Natural killer cell (primary cell): Measurements from ENCODE around the gene YES1. TPM values are rescaled to one million over a fixed set of nuclear protein-coding genes. Genes with fewer than 3 reads are reported as not detected.

Source experiments
- ATAC-seq, 3 donors: fragments of 150-1000 bp in 2 of 3; fragments of 200-7000 bp in 1 of 3; cut with Tn5 transposase; 1 replicate in 1 of 3; 2 replicates in 2 of 3; pipeline ENCODE4 v1.10.0; 2021; ENCODE audit warnings: mild to moderate bottlenecking in 2 of 3, moderate library complexity in 2 of 3
- DNase-seq, 2 donors: peaks; one replicate each; pipeline versions ENCODE4 v3.0.0 to v3.0.0-alpha.2; 2013 to 2021; ENCODE audit warnings: mixed read lengths in 1 of 2
- H3K27ac ChIP-seq: one replicate; pipeline ENCODE4 v1.5.1; 2013; ENCODE audit warnings: mild to moderate bottlenecking, low read length
- H3K27me3 ChIP-seq: one replicate; pipeline ENCODE4 v1.6.1; 2013; ENCODE audit warnings: low read length; ENCODE audit not compliant: control insufficient read depth, insufficient read depth
- H3K36me3 ChIP-seq: one replicate; pipeline ENCODE4 v1.6.1; 2013; ENCODE audit warnings: low read length; ENCODE audit not compliant: control insufficient read depth, insufficient read depth
- H3K4me1 ChIP-seq: one replicate; pipeline ENCODE4 v1.6.1; 2013; ENCODE audit warnings: low read length; ENCODE audit not compliant: control insufficient read depth, insufficient read depth
- H3K4me3 ChIP-seq: one replicate; pipeline ENCODE4 v1.5.1; 2013; ENCODE audit warnings: low read length
- H3K9me3 ChIP-seq: one replicate; pipeline ENCODE4 v1.6.1; 2013; ENCODE audit warnings: low read length; ENCODE audit not compliant: control insufficient read depth, insufficient read depth
- H3K27ac Mint-ChIP-seq, 2 donors: one replicate each; pipeline ENCODE4 v1.8.0; 2022; ENCODE audit warnings: mild to moderate bottlenecking in 2 of 2, mixed read lengths in 2 of 2, moderate library complexity in 1 of 2
- H3K27me3 Mint-ChIP-seq, 2 donors: one replicate each; pipeline ENCODE4 v1.8.0; 2022; ENCODE audit warnings: low read depth in 2 of 2, mixed read lengths in 2 of 2
- H3K36me3 Mint-ChIP-seq: one replicate; pipeline ENCODE4 v1.8.0; 2022; ENCODE audit warnings: mixed read lengths
- H3K4me1 Mint-ChIP-seq, 2 donors: one replicate each; pipeline ENCODE4 v1.8.0; 2022; ENCODE audit warnings: mixed read lengths in 2 of 2
- H3K4me3 Mint-ChIP-seq: one replicate; pipeline ENCODE4 v1.8.0; 2022; ENCODE audit warnings: mild to moderate bottlenecking, moderate library complexity, mixed read lengths
- H3K9me3 Mint-ChIP-seq, 2 donors: one replicate each; pipeline ENCODE4 v1.8.0; 2022; ENCODE audit warnings: mixed read lengths in 2 of 2
- WGBS: methylation state at CpG from one replicate; pipeline ENCODE4 v1.1.7; 2013; ENCODE audit warnings: missing lambda C conversion rate; ENCODE audit not compliant: insufficient coverage; 5-methylcytosine and 5-hydroxymethylcytosine counted together
- intact Hi-C: fragments of 100-400 bp; cut with micrococcal nuclease; formaldehyde crosslinking; loops from one replicate; pipeline ENCODE4 v1.14.2; 2022
- total RNA-seq, 4 donors: library from RNA; stranded (reverse); fragments of 120-200 nt in 1 of 4; gene quantifications; one replicate each; pipeline versions ENCODE4 v1.2.3 to v1.2.4, GENCODE V29; 2013 to 2022
- TF ChIP-seq, protein P1 (sequence below): fragments of 200-600 bp; IDR thresholded peaks from one replicate; pipeline ENCODE4 v1.8.0; 2022; ENCODE audit warnings: antibody characterized with exemption

Gene YES1
- total RNA-seq, 3 donors from 2014 or later (not counting 1 experiment from before 2014, with no cell fraction given), result 70.2 to 101 (median 76.2) TPM

DNA sequence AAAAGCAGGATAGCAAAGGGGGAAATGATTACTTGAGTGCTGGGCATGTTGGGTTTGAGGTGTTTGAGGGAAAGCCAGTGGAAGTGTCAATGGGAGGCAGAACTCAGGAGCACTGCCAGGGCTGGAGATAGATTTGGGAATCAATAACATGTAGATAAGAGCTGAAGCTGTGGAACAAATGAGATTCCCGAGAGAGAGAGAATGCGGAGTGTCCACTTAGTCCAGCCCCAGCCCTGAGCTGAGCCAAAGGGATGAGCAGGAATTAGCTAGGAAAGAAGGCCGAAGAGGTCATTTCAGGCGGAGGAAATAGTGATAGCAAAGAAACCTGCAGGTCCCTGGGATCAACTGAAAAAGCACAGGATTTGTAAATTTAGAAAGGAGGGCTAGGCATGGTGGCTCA, 21.2 kb upstream of the YES1 start:
- Histone ChIP-seq H3K4me3 (no peak overlapping the region), H3K27me3 (no peaks in the 10 kb centered on the region), H3K4me1 (peaks cover 14% of the 10 kb centered on the region), H3K9me3 (no peaks in the 10 kb centered on the region), H3K36me3 (no peaks in the 10 kb centered on the region), H3K27ac (no peak overlapping the region)
- Mint-ChIP-seq H3K27me3 (peaks cover 0 to 7% of the 10 kb centered on the region in 2 donors), H3K4me3 (no peak overlapping the region), H3K27ac (no peak overlapping the region), H3K9me3 (no peaks in the 10 kb centered on the region), H3K4me1 (peaks cover 13 to 14% of the 10 kb centered on the region in 2 donors), H3K36me3 (no peaks in the 10 kb centered on the region)
- intact Hi-C loops, result no loop called here
- TF ChIP-seq, protein P1, sequence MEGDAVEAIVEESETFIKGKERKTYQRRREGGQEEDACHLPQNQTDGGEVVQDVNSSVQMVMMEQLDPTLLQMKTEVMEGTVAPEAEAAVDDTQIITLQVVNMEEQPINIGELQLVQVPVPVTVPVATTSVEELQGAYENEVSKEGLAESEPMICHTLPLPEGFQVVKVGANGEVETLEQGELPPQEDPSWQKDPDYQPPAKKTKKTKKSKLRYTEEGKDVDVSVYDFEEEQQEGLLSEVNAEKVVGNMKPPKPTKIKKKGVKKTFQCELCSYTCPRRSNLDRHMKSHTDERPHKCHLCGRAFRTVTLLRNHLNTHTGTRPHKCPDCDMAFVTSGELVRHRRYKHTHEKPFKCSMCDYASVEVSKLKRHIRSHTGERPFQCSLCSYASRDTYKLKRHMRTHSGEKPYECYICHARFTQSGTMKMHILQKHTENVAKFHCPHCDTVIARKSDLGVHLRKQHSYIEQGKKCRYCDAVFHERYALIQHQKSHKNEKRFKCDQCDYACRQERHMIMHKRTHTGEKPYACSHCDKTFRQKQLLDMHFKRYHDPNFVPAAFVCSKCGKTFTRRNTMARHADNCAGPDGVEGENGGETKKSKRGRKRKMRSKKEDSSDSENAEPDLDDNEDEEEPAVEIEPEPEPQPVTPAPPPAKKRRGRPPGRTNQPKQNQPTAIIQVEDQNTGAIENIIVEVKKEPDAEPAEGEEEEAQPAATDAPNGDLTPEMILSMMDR, result no peak
- 88% methylated on average over 4 of the region's 4 CpGs for WGBS
- DNase-seq (no peak), ATAC-seq (no peak)

DNA sequence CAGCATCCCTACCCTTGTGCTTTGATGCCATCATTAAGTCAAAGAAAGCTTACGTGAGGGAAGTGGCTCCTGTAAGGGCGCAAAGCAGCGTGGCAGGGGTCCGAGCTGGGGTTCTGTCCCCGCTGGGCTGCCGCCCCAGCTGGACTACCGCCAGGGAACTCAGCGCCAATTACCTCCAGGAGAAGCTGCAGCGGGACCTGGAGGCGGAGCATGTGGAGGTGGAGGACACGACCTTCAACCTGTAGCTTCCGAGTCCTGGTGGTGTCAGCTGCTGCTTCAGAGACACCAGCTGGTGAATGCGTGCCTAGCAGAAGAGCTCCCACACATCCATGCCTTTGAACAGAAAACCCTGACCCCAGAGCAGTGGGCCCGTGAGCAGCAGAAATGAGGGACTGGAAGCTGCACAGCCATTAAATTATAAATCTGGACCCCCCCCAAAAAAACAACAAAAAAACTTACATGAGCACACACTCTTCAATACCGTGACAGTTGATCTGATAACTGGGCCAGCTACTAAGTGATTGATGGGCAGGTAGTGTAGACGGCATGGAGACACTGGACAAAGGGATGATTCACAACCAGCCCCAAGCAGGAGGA, 20.1 kb upstream of the YES1 start:
- no peak overlapping the region for H3K27ac Mint-ChIP-seq
- peak in 1 of 2 donors; percentile 54 for DNase-seq
- Histone ChIP-seq H3K27me3 (no peaks in the 10 kb centered on the region), H3K9me3 (no peaks in the 10 kb centered on the region), H3K4me3 (no peak overlapping the region), H3K27ac (no peak overlapping the region), H3K36me3 (no peaks in the 10 kb centered on the region), H3K4me1 (peaks cover 14% of the 10 kb centered on the region)
- 75% methylated on average over 16 of the region's 16 CpGs for WGBS
- intact Hi-C loops, result no loop called here
- no peaks in the 10 kb centered on the region for H3K9me3 Mint-ChIP-seq
- TF ChIP-seq, protein P1, result no peak
- H3K4me3 Mint-ChIP-seq, result no peak overlapping the region
- ATAC-seq, result no peak
- H3K4me1 Mint-ChIP-seq, result peaks cover 13 to 14% of the 10 kb centered on the region in 2 donors
- H3K27me3 Mint-ChIP-seq, result peaks cover 0 to 3% of the 10 kb centered on the region in 2 donors
- H3K36me3 Mint-ChIP-seq, result no peaks in the 10 kb centered on the region

DNA sequence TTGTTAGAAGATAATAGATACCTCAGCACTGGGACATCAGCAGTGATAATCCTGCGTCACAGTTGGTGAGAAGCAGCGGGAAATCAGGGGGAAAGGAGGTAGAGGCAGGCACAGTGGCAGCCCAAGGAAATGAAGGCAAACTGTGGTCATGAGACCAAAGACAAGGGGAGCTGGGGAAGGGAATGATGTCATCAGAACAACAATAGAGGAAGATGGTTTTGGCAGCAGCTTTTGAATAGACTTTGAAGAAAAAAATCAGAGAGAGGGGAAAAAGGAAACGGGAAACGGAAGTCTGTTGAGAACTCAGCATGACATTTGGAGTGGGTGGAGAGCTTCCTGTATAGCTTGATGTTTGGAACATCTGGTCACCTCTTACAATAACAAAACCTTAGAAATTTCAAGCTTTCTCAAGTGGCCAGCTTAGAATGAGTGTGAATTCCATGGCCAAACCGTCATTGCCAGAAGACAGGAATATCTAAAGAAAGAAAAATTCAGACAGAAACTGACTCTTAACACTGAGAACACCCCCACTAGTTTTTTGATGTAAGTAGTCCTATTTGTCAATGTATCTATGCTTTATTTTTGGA, 18.4 kb upstream of the YES1 start:
- Histone ChIP-seq H3K4me3 (no peak overlapping the region), H3K9me3 (no peaks in the 10 kb centered on the region), H3K27ac (peak overlapping the region; percentile 46), H3K4me1 (peaks cover 14% of the 10 kb centered on the region), H3K27me3 (no peaks in the 10 kb centered on the region), H3K36me3 (no peaks in the 10 kb centered on the region)
- peak in 1 of 2 donors; percentile 80 for DNase-seq
- no peaks in the 10 kb centered on the region for H3K36me3 Mint-ChIP-seq
- peaks cover 13 to 14% of the 10 kb centered on the region in 2 donors for H3K4me1 Mint-ChIP-seq
- peaks cover 0 to 3% of the 10 kb centered on the region in 2 donors for H3K27me3 Mint-ChIP-seq
- no peaks in the 10 kb centered on the region for H3K9me3 Mint-ChIP-seq
- intact Hi-C loops, result loop anchor here (2.0 kb wide), 1 partner anchor 206 kb away; no protein-coding TSS in a partner anchor
- H3K4me3 Mint-ChIP-seq, result peak overlapping the region; percentile 58
- WGBS, result 8% methylated on average over 4 of the region's 5 CpGs
- peak overlapping the region; percentile 78 to 87 for H3K27ac Mint-ChIP-seq
- TF ChIP-seq, protein P1, result no peak
- ATAC-seq, result peak; percentile 63 to 67 (median 65)
